ENCODE results near the gene TBC1D16. TPM values are rescaled to one million over a fixed set of nuclear protein-coding genes. Genes with fewer than 3 reads are reported as not detected.

The TBC1D16 gene
- total RNA-seq, 6 experiments from 2014 or later, result 5.8 to 21.0 (median 14.4) TPM

- 30% methylated on average over 17 of the region's 23 CpGs for WGBS (ENCODE audit: insufficient coverage, low coverage, low lambda C conversion rate, missing lambda C conversion rate)
- Histone ChIP-seq H3K36me3 (no peaks in the 10 kb centered on the region), H3K4me3 (no peak overlapping the region), H3K27ac (peak overlapping the region in 2 of 3 donors; percentile 85 to 98), H3K4me1 (peaks cover 0 to 16% (median 2%) of the 10 kb centered on the region in 4 donors), H3K27me3 (no peaks in the 10 kb centered on the region), H3K9me3 (no peaks in the 10 kb centered on the region)
- no peak for TF ChIP-seq POLR2A (IDR thresholded peaks at IDR 0.05)
- DNase-seq, result peak in 2 of 3 donors; percentile 65 to 73
- intact Hi-C loops (cut with DNase I), result no loop called here
- peak; percentile 24 to 64 (median 58) for ATAC-seq
Measured at GRCh38 chr17:80068301-80069222, 32.9 kb upstream of the TBC1D16 start.

- no peaks in the 10 kb centered on the region for H3K27me3 ChIP-seq
- no peaks in the 10 kb centered on the region for H3K9me3 ChIP-seq
- ATAC-seq, result no peak
- intact Hi-C loops (cut with DNase I), result no loop called here
- no peaks in the 10 kb centered on the region for H3K36me3 ChIP-seq
- H3K27ac ChIP-seq, result no peak overlapping the region
- H3K4me3 ChIP-seq, result no peak overlapping the region
- DNase-seq, result no peak
- no peak for TF ChIP-seq CTCF (IDR thresholded peaks at IDR 0.05)
- no peak for TF ChIP-seq POLR2A (IDR thresholded peaks at IDR 0.05)
- 94% methylated on average over 25 of the region's 31 CpGs for WGBS (ENCODE audit: insufficient coverage, low coverage, low lambda C conversion rate, missing lambda C conversion rate)
- H3K4me1 ChIP-seq, result peaks cover 0 to 16% (median 2%) of the 10 kb centered on the region in 4 donors
Measured at GRCh38 chr17:80067393-80067986, 31.8 kb upstream of the TBC1D16 start.

- DNase-seq (no peak), ATAC-seq (no peak)
- intact Hi-C loops (cut with DNase I), result no loop called here
Measured at GRCh38 chr17:80065478-80066170, 30.0 kb upstream of the TBC1D16 start.

GRCh38 chr17:80064696-80065095, 29.0 kb upstream of the TBC1D16 start:
- Histone ChIP-seq H3K4me3 (no peak overlapping the region), H3K4me1 (peaks cover 0 to 5% (median 2%) of the 10 kb centered on the region in 4 donors), H3K27ac (no peak overlapping the region), H3K9me3 (no peaks in the 10 kb centered on the region), H3K36me3 (no peaks in the 10 kb centered on the region), H3K27me3 (no peaks in the 10 kb centered on the region)
- intact Hi-C loops (cut with DNase I), result no loop called here
- DNase-seq (no peak), ATAC-seq (peak in 1 of 4 donors; percentile 2)
- TF ChIP-seq CTCF (IDR thresholded peaks at IDR 0.05), result no peak
- TF ChIP-seq POLR2A (IDR thresholded peaks at IDR 0.05), result no peak
- 86% methylated on average over 5 of the region's 8 CpGs for WGBS (ENCODE audit: insufficient coverage, low coverage, low lambda C conversion rate, missing lambda C conversion rate)

More at GRCh38 chr17:80065478-80066170, 30.0 kb upstream of the TBC1D16 start:
- no peaks in the 10 kb centered on the region for H3K9me3 ChIP-seq
- peaks cover 0 to 9% (median 2%) of the 10 kb centered on the region in 4 donors for H3K4me1 ChIP-seq
- H3K36me3 ChIP-seq, result no peaks in the 10 kb centered on the region
- H3K27ac ChIP-seq, result no peak overlapping the region
- no peak overlapping the region for H3K4me3 ChIP-seq
- no peaks in the 10 kb centered on the region for H3K27me3 ChIP-seq
- WGBS (ENCODE audit: insufficient coverage, low coverage, low lambda C conversion rate, missing lambda C conversion rate), result 83% methylated on average over 12 of the region's 32 CpGs
- TF ChIP-seq CTCF (IDR thresholded peaks at IDR 0.05), result no peak
- no peak for TF ChIP-seq POLR2A (IDR thresholded peaks at IDR 0.05)

Measured in right lobe of liver (tissue), 6 donors.